Measurements from ENCODE around the gene MIEF2. TPM values are rescaled to one million over a fixed set of nuclear protein-coding genes. Genes with fewer than 3 reads are reported as not detected.

Gene MIEF2
- polyA plus RNA-seq, 1 experiment: 5.9 TPM

DNA sequence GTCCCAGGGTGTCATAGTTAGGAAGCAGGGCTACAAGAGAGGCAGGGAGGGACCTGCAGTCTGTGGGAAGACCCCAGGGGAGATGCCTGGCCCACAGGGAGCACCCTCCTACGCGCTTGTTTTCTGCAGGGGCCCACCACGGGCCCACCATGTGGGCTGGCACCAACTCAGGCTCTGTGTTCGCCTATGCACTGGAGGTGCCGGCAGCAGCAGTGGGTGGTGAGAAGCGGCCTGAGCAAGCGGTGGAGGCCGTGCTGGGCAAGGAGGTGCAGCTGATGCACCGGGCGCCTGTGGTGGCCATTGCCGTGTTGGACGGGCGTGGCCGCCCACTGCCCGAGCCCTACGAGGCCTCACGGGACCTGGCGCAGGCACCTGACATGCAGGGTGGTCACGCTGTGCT is 20.0 kb upstream of the MIEF2 start:
- DNase-seq (ENCODE audit: low read depth, low spot score): no peak
- H3K4me3 ChIP-seq (ENCODE audit: low read depth, low read length): no peak overlapping the region
- ChIA-PET CTCF (no interaction called here), POLR2A (no interaction called here)
- H3K27ac ChIP-seq (ENCODE audit: low read depth, low read length): no peak overlapping the region
- no peaks in the 10 kb centered on the region for H3K27me3 ChIP-seq (ENCODE audit: control insufficient read depth, insufficient read depth, low read length)
- no peaks in the 10 kb centered on the region; the same call in 1 of the 2 replicates for H3K9me3 ChIP-seq (ENCODE audit: control insufficient read depth, insufficient read depth, low read length)
- TF ChIP-seq, protein P1, sequence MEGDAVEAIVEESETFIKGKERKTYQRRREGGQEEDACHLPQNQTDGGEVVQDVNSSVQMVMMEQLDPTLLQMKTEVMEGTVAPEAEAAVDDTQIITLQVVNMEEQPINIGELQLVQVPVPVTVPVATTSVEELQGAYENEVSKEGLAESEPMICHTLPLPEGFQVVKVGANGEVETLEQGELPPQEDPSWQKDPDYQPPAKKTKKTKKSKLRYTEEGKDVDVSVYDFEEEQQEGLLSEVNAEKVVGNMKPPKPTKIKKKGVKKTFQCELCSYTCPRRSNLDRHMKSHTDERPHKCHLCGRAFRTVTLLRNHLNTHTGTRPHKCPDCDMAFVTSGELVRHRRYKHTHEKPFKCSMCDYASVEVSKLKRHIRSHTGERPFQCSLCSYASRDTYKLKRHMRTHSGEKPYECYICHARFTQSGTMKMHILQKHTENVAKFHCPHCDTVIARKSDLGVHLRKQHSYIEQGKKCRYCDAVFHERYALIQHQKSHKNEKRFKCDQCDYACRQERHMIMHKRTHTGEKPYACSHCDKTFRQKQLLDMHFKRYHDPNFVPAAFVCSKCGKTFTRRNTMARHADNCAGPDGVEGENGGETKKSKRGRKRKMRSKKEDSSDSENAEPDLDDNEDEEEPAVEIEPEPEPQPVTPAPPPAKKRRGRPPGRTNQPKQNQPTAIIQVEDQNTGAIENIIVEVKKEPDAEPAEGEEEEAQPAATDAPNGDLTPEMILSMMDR (IDR thresholded peaks at IDR 0.05; ENCODE audit: low read depth, low read length): no peak

DNA sequence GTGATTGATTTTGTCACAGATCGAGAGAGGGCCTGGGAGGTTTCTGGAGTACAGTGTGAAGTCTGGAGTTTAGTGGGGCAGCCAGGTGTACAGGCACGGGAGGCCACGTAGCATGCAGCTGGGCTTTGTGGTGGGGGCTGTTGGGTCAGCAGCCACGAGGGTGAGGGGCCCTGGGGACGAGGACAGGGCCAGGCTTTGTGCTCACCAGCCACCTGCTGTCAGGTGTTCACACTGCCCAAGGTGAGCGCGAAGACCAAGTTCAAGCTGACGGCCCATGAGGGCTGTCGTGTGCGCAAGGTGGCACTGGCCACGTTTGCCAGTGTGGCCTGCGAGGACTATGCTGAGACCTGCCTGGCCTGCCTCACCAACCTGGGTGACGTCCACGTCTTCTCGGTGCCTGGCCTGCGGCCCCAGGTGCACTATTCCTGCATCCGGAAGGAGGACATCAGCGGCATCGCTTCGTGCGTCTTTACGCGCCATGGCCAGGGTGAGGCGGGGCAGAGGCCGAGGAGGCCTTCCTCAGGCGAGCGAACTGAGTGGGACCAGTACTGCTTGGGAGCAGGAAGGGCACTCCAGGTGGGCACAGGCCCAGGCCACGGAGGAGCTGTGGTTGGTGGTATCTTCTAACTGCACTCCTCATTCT is 19.1 kb upstream of the MIEF2 start:
- ChIA-PET POLR2A (no interaction called here), CTCF (no interaction called here)
- Histone ChIP-seq H3K27ac (ENCODE audit: low read depth, low read length) (no peak overlapping the region), H3K4me3 (ENCODE audit: low read depth, low read length) (no peak overlapping the region), H3K27me3 (ENCODE audit: control insufficient read depth, insufficient read depth, low read length) (no peaks in the 10 kb centered on the region), H3K9me3 (ENCODE audit: control insufficient read depth, insufficient read depth, low read length) (no peaks in the 10 kb centered on the region; the same call in 1 of the 2 replicates)
- TF ChIP-seq, protein P1 (IDR thresholded peaks at IDR 0.05; ENCODE audit: low read depth, low read length): no peak
- DNase-seq (ENCODE audit: low read depth, low spot score): no peak

DNA sequence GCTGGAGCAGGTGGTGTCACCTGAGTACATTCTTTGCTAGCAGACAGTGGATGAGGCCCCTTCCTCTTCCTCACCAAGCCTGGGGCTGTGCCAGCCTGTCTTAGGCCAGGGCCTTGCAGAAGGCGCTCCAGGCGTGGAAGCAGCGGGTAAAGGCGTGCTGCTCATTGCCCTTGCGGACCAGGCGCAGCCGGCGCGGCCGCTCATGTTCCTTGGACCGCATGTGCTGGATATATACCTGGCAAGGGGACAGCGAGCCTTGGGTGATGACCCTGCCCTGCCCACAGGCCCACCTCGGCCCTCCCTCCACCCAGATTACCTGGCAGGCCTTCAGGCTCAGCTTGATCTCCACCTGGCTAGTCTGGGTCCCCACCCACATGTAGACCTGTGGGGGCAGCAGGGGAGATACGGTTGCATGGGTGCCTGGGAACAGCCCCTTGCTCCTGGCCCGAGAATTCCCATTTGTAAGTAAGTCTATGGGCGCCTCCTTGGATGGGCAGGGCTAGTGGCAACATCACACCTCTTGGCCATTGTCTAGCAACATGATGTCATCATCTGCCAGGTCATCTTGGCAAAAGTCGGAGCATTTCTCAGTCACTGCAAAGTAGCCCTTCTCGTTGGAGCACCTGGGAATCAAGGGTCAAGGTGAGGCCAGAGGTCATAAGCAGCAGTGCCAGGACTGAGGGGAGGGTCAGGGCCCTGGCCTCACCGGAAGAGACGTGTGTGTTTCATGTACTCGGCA is 15.3 kb upstream of the MIEF2 start:
- Histone ChIP-seq H3K27ac (ENCODE audit: low read depth, low read length) (no peak overlapping the region), H3K4me3 (ENCODE audit: low read depth, low read length) (no peak overlapping the region), H3K27me3 (ENCODE audit: control insufficient read depth, insufficient read depth, low read length) (no peaks in the 10 kb centered on the region), H3K9me3 (ENCODE audit: control insufficient read depth, insufficient read depth, low read length) (no peaks in the 10 kb centered on the region; the same call in 1 of the 2 replicates)
- CTCF ChIA-PET: no interaction called here
- no peak for DNase-seq (ENCODE audit: low read depth, low spot score)
- TF ChIP-seq, protein P1 (IDR thresholded peaks at IDR 0.05; ENCODE audit: low read depth, low read length): no peak
- POLR2A ChIA-PET: no interaction called here

DNA sequence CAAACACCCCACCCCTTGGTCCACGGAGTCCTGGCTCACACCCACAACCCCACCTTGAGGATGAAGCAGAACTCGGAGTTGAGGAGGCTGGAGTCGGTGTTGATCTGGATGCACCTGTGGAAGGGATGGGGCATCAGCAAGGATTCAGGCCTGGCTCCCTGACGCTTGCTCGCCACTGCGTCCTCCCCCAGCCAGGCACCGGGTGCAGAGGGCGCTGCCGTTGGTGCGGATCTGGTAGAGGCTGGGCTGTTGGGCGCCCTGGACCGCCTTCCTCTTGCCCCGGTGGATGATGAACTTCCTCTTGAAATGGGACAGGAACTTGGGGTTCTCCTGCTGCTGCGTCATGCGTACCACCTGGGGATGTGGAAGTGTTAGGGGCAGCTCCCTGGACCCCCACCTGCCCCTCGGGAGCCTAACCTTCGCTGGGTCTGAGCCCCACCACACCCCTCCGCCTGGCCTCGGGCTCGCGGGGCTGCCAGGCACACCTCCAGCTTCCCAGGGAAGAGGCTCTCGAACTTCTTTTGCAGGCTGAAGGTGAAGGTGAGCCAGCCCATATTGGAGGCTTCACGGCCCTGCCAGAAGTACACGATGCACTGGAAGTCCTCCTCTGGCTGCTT is 14.2 kb upstream of the MIEF2 start:
- no peaks in the 10 kb centered on the region for H3K27me3 ChIP-seq (ENCODE audit: control insufficient read depth, insufficient read depth, low read length)
- ChIA-PET POLR2A (no interaction called here), CTCF (no interaction called here)
- H3K4me3 ChIP-seq (ENCODE audit: low read depth, low read length): no peak overlapping the region
- TF ChIP-seq, protein P1 (IDR thresholded peaks at IDR 0.05; ENCODE audit: low read depth, low read length): no peak
- no peaks in the 10 kb centered on the region; the same call in 1 of the 2 replicates for H3K9me3 ChIP-seq (ENCODE audit: control insufficient read depth, insufficient read depth, low read length)
- no peak for DNase-seq (ENCODE audit: low read depth, low spot score)
- no peak overlapping the region for H3K27ac ChIP-seq (ENCODE audit: low read depth, low read length)

Data from AG04450 (cell line).